DND-41 (cell line): ENCODE data around the gene AKNA.

Experiments used
- ATAC-seq: fragments of 200-7000 bp; cut with Tn5 transposase; 3 replicates; pipeline ENCODE4 v1.9.1; 2021; ENCODE audit warnings: low read depth; ENCODE audit not compliant: insufficient read depth
- DNase-seq: peaks from one replicate; pipeline ENCODE4 v3.0.0-alpha.2; 2020
- H2AFZ ChIP-seq: 2 replicates; pipeline ENCODE4 v1.6.0; 2012; ENCODE audit warnings: low read depth, low read length
- H3K27ac ChIP-seq: 2 replicates; pipeline ENCODE4 v1.5.1; 2012; ENCODE audit warnings: low read length, inconsistent platforms
- H3K27me3 ChIP-seq: fragments of 200-600 bp; sonication (generic); 2 replicates; pipeline ENCODE4 v1.6.0; 2012; ENCODE audit warnings: low read length, mild to moderate bottlenecking, inconsistent platforms; ENCODE audit not compliant: insufficient read depth, poor library complexity
- H3K36me3 ChIP-seq: 2 replicates; pipeline ENCODE4 v1.5.1; 2012; ENCODE audit warnings: low read length, inconsistent platforms; ENCODE audit not compliant: insufficient read depth
- H3K4me1 ChIP-seq: 2 replicates; pipeline ENCODE4 v1.5.1; 2012; ENCODE audit warnings: mild to moderate bottlenecking, low read length; ENCODE audit not compliant: insufficient read depth
- H3K4me2 ChIP-seq: 2 replicates; pipeline ENCODE4 v1.6.0; 2012; ENCODE audit warnings: mild to moderate bottlenecking, moderate library complexity, low read length, inconsistent platforms; ENCODE audit not compliant: insufficient read depth
- H3K4me3 ChIP-seq, 2 experiments: fragments of 200-600 bp in 1 of 2; shearing (Covaris generic) in 1 of 2; 2 replicates each; pipeline ENCODE4 v1.5.1; 2012 to 2016; ENCODE audit warnings: inconsistent platforms in 2 of 2, low read length in 2 of 2, mild to moderate bottlenecking in 2 of 2, low read depth in 1 of 2, moderate library complexity in 1 of 2
- H3K79me2 ChIP-seq: 2 replicates; pipeline ENCODE4 v1.6.0; 2012; ENCODE audit warnings: low read length, inconsistent platforms; ENCODE audit not compliant: insufficient read depth
- H3K9ac ChIP-seq: 2 replicates; pipeline ENCODE4 v1.6.0; 2012; ENCODE audit warnings: low read depth, mild to moderate bottlenecking, inconsistent platforms, low read length, moderate library complexity
- H3K9me3 ChIP-seq: 2 replicates; pipeline ENCODE4 v1.5.1; 2012; ENCODE audit warnings: low read length, moderate library complexity, mild to moderate bottlenecking, inconsistent platforms; ENCODE audit not compliant: insufficient read depth, severe bottlenecking
- H4K20me1 ChIP-seq: 2 replicates; pipeline ENCODE4 v1.6.0; 2012; ENCODE audit warnings: low read length; ENCODE audit not compliant: insufficient read depth
- CTCF ChIP-seq: IDR thresholded peaks from 2 replicates; pipeline ENCODE4 v1.5.1; 2012; ENCODE audit warnings: borderline replicate concordance, low read length, moderate library complexity, mild to moderate bottlenecking; ENCODE audit not compliant: poor library complexity, severe bottlenecking; ENCODE audit errors: extremely low read depth
- EZH2 ChIP-seq: IDR thresholded peaks from 3 replicates; pipeline ENCODE4 v1.6.1; 2012; ENCODE audit warnings: borderline replicate concordance, low read depth, mild to moderate bottlenecking, moderate library complexity, low read length, inconsistent platforms; ENCODE audit not compliant: severe bottlenecking

AKNA gene

GRCh38 chr9:114284316-114285060 is 103.3 kb downstream of the AKNA start:
- H3K9ac ChIP-seq = no peak overlapping the region
- no peaks in the 10 kb centered on the region for H3K79me2 ChIP-seq
- H3K4me3 ChIP-seq = no peak overlapping the region
- H3K4me2 ChIP-seq = no peak overlapping the region
- no peaks in the 10 kb centered on the region for H3K36me3 ChIP-seq
- H4K20me1 ChIP-seq = no peaks in the 10 kb centered on the region; the same call in 1 of the 2 replicates
- no peak overlapping the region for H3K27ac ChIP-seq
- H2AFZ ChIP-seq = no peak overlapping the region
- H3K4me1 ChIP-seq = no peaks in the 10 kb centered on the region
- DNase-seq = no peak
- ATAC-seq = no peak
- no peaks in the 10 kb centered on the region for H3K9me3 ChIP-seq
- no peak for TF ChIP-seq EZH2
- TF ChIP-seq CTCF = no peak
- H3K27me3 ChIP-seq = no peaks in the 10 kb centered on the region
